ENCODE results near the gene PODXL.
A peak's percentile ranks its signal among the peaks of the same experiment; 100 is the strongest.
"Not testable (repeated sequence)": the region's sequence is repeated elsewhere in the genome, so short reads cannot be mapped to it uniquely, and the experiment has no call there.

Gene PODXL

DNA sequence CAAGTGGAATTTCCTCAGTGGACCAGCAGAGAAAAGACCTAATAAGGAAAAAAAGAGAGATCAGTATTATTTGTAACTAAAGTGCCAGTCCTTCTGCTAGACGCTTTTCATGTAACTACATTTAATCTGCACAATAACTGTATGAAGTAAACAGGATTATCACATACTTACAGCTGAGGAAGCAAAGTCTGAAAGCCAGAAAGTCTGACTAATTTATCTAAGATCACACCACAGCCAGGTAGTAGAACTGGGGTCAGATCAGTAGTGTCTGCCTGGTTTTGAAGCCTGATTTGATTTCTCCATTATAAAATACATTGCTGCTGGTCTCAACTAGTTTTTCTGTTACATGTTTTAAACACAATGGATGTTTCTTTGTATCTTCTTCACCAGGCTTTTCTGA lies 69.2 kb downstream of the PODXL start:
- no peak for DNase-seq

DNA sequence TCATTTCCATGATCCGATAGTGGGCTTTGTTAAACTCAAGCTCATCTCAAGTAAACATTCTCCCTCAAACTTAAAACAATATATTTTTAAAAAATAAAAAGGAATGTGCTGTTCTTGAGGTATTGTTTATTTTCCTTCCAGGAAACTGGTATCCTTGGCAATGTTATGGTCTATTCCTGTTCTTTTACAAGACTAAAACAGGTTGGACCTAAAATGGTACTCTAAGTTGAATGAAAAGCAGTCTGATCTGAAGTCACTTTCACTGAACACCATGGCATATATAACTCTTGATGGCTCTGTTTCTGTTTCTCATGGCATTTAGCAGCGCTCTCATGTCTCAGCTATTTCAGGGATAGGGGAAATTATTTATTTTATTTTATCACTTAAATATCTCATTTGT lies 70.1 kb downstream of the PODXL start:
- DNase-seq: no peak

DNA sequence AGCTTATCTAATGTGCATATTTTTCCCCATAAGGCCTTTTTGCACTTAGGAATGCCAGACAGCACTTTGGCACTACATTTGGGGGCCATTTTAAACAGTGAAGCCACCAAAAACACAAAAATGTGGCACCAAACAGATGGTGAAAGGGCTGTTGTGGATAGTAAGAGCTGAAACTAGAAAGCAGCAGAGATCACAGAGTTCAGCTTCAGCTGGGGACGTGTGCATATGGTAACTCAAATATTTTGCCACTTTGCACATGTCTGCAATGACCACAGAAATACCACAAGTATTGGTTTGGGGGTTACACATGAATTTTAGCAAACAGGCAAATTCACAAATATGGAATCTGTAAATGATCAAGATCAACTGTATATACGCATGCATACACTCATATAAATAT lies 72.8 kb downstream of the PODXL start:
- no peak for DNase-seq

DNA sequence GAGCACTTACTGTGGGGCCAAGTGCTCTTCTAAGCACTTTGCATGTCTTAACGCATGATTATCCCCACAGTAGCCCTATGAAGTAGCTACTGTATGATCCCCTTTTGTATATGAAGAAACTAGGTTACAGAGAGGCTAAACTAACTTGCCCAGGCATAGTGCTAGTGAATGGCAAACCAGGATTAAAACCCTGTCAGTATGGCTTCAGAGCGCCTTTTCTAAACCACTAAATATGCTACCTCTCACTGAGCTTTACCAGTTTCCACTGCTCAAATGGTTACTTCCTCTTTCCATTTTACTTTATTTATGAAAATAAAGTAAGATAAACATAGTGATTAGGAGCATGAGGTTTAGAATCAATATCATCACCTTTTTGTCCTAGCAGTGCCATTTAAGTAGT lies 73.6 kb downstream of the PODXL start:
- DNase-seq: no peak

DNA sequence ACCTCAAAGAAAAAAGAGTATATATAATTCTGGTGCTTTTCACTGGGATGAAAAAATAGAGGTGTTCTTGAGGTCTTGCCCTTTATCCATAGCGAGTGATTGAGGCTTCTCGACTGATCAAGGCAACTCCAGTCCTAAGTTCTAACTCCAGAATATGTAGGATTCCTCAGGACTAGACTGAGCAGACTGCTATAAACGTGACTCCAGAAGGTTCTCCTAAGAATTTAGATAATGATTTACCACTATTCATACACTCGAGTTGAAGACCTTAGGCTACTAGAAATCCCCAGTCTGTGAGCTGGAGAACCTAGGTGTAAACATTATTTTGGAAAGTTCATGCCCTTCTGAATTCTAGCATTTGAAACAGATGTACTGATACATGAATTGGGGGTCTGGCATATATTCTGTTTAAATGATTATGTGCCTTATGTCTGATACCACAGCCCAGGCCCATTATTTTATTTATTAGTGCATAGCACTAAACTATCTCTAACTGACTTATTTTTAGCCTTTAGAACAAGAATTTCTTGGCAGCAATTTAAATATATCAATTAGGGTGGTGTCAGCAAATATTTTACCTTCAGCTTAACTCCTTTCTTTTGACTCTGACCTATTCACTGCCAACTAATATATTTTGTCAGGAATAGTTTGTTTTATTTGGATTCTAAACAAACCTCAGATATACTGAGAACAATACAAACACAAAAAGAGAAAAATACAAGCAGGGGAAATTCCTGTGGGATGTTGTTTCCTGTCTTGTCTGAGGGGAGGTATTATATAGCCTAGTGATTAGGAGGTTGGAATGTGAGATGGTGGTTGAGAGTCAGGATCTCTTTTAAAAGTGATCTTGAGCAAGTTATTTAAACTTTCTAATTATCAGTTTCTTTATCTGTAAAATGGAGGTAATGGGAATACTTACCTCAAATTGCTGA lies 75.8 kb downstream of the PODXL start:
- DNase-seq: peak; percentile 82

DNA sequence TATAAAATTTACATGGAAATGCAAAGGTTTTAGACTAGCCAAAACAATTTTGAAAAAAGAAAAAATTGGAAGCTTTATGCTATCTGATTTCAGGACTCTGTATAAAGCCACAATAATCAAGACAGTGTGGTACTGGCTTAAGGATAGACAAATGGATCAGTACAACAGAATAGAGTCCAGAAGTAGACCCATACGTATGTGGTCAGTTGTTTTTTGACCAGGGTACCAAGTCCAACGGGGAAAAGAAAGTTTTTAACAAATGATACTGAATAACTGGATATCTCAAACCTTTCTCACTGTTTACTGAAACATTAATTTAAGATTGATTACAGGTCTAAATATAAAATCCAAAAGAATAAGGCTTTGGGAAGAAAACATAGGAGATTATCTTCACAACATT lies 79.7 kb downstream of the PODXL start:
- no peak for DNase-seq

DNA sequence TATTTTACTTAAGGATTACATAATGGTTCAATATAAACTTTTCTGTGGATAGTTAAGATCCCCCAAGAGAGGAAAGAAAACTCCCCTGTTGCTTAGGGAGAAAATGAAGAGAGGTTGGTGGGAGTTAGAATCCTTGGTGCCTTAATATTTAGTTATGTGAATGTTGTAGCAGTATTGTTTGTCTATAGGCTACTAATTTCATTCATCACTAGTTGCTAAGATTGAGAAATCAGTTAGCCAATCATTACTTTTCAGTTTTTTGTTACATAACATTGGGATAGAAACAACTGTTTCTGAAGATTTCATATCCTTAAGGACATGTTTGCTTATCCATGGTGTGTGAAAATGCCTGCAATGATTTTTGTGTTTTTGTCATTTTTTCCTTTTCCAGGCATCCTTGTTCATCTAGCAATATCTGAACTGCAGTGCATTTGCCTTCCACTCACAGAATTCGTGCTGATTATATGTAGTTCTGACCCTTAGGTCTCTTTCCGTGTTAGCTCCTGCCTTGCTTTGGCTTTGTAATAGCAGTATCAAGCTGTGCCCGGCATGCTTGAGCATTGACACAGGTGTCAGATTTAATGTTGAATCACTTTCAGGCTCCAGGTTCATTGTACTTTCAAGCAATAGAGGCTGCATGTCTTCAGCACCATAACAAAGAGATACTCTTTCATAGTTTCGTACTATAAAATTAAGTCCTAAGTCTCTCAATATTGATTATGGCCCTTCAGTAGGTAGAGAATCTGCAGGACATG lies 85.0 kb downstream of the PODXL start:
- no peak for DNase-seq

DNA sequence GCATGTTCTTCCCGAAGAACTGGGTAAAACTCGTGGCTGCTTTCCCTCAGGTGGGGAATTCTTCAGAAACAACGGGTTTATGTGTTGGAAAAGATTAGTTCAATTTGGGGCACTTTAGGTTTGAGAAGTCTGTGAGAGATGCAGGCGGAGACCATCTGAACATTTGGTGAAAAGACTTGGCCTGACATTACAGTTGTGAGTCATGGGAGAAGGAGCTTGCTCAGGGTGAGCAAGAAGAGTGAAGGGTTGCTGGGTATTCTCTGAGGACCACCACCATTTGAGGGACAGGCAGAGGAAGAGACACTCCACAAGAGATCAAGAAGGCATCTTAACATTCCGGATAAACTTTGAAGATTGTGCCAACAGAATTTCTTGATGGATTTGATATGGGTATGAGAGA lies 88.6 kb downstream of the PODXL start:
- no peak for DNase-seq

DNA sequence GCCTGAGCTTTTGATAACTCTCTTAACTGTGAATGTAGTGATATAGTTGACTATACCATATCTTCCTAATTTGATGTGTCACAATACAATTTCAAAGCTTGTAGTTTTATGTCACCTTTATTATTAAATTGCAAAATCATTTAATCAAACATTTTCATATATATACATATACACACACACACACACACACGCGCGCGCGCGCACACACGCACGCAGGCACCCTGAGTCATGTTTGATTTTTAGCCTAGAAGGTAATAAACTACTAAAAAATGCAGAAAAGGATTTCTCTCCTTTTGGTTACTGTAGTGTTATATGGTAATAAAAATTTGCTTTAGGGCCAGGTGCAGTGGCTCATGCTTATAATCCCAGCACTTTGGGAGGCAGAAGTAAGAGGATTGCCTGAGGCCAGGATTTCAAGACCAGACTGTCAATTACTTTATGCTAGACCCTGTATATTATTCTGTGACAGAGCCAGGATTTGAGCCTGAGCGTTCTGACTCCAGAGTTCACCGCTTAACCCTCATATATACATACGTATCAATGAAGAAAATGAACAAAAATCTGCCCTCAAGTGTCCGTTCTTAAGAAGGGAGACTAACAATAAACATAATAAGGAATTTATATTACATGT lies 89.6 kb downstream of the PODXL start:
- no peak for DNase-seq

DNA sequence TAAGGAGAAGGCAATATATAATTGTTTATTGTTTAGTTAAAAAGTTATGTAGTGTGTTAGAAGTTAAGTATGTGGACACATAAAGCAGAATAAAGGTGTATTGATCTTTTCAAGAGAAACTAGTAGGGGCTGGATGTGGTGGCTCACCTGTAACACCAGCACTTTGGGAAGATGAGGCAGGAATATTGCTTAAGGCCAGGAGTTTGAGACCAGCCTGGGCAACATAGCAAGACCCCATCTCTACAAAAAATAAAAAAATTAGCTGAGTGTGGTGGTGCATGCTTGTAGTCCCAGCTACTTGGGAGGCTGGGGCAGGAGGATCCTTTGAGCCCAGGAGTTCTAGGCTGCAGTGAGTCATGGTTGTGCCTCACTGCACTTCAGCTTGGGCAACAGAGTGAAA lies 93.7 kb downstream of the PODXL start:
- DNase-seq: not testable (repeated sequence)

DNA sequence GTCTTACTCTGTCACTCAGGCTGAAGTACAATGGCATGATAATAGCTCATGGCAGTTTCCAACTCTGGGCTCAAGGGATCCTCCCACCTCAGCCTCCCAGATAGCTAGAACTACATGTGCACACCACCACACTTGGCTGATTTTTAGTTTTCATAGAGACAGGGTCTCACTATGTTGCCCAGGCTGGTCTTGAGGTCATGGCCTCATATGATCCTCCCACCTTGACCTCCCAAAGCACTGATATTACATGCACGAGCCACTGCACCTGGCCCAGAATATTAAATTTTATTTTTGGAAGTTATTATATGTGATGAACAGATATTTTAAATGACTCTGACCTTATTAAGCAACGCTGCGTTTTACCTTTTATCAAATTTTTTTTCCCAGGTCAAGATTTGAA lies 94.4 kb downstream of the PODXL start:
- DNase-seq: no peak

DNA sequence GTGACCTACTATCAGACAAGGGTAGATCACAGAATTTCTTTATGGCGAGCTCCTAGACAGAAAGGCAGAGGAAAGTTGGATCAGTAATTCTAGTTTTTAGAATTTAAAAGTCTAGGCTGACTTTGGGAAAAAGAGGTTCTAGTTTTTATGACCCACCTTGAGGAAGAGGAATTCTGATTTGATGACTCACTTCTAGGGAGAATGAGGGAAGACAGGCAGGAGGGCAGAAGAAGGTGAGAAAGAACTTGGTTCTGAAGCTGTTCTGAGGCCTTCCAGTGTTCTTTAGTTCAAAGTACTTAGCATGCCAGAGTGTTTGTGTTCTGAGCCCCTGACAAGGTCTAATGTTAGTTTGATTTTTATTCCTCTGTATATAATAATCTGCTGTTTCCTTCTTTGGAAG lies 97.2 kb downstream of the PODXL start:
- peak; percentile 10 for DNase-seq

DNA sequence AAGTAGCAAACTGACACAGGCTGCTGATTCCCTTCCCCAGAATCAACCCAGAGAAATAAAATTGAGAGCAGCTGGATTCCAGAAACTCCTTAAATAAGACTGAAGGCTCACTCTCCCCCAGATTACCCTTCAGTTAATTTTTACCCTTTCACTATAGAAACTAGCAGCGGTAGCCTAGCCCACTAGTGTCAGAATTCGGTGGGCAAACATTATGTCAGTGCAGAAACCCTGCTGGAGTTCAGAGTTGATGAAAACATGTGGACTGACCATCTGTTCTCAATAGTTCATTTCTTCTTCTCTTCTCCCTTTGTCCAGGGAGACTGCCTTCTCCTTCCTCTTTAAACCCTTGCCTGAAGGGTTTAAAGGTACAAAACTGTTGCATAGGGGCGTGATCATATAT lies 100.1 kb downstream of the PODXL start:
- DNase-seq: no peak

DNA sequence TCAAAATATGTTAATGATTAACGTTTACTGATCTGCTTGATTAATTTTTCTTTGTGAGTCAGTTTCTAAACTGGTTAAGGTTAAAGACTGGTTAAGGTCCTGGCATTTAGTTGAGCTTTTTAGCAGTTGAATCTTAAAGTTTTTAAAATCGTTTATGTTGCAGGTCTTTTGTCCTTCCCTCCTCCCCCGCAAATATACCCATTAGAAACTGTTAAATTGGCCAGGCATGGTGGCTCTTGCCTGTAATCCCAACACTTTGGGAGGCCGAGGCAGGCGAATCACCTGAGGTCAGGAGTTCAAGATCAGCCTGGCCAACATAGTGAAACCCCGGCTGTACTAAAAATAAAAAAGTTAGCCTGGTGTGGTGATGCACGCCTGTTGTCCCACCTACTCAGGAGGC lies 100.9 kb downstream of the PODXL start:
- peak; percentile 68 for DNase-seq

DNA sequence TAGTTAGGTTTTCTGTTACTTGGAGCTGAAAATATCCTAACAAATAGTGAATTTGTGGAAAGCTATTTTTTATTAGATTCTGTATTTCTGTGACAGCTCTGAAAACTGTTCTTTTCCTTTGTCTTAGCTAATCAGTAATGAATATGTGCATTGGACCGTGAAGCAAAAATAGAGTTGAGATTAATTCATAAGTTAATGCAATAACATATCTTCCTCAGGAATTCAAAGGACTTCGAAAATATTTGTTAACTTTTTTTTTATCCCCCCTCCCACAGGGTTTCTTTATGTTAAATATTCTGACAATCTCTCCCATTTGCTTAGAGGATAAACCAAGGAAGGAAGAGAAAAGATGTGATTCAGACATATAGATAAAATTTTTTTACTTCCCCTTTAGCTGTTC lies 101.4 kb downstream of the PODXL start:
- peak; percentile 68 for DNase-seq

DNA sequence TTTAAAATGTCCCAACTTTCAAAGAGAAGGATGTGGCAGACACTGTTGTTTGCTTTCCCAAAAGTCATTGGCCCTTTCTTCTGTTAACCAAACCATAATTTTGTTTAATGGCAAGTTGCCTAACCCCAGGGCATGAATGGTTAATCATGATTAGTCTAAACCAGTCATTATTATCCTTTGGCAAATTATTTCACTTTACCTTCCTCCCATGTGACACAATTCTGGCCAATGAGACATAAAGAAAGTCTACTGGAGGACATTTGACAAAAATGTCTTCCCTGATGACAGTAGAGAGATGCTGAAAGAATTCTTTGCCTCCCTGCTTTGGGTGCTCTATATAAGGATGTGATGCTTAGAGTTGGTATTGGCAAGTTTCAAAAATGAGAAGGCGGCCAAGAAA lies 101.9 kb downstream of the PODXL start:
- DNase-seq: peak; percentile 24
